ENCODE data around the gene FCN2. TPM values are rescaled to one million over a fixed set of nuclear protein-coding genes. Genes with fewer than 3 reads are reported as not detected.
"Not testable (repeated sequence)": the region's sequence is repeated elsewhere in the genome, so short reads cannot be mapped to it uniquely, and the experiment has no call there.

The FCN2 gene
- polyA plus RNA-seq, 10 donors = 0.17 to 0.22 (median 0.20) TPM; not detected in 5

GRCh38 chr9:134847138-134847537, 33.5 kb upstream of the FCN2 start:
- no peak for DNase-seq

- no peak for DNase-seq
Measured at GRCh38 chr9:134847752-134848432, 32.7 kb upstream of the FCN2 start.

- no peak for DNase-seq
Measured at GRCh38 chr9:134848504-134848903, 32.1 kb upstream of the FCN2 start.

- DNase-seq = no peak
Measured at GRCh38 chr9:134850611-134851010, 30.0 kb upstream of the FCN2 start.

- no peak for DNase-seq
Measured at GRCh38 chr9:134851020-134851419, 29.6 kb upstream of the FCN2 start.

- DNase-seq = no peak
Measured at GRCh38 chr9:134852906-134853654, 27.5 kb upstream of the FCN2 start.

DNA sequence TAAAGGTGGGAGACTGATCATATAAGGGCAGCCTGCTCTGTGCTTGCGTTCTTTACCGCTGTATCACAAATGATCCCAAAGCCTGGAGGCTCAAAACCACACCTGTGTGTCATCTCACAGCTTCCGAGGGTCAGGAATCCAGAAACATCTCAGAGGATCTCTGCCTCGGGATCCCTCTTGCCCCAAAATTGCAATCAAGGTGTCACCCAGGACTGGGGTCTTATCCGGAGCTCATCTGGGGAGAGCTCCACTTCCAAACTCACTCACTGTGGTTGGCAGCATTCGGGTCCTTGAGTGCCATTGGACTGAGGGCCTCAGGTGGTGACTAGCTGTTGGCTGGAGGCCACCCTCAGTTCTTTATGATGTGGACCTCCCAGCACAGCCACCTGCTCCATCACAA, 26.7 kb upstream of the FCN2 start:
- no peak for DNase-seq

DNA sequence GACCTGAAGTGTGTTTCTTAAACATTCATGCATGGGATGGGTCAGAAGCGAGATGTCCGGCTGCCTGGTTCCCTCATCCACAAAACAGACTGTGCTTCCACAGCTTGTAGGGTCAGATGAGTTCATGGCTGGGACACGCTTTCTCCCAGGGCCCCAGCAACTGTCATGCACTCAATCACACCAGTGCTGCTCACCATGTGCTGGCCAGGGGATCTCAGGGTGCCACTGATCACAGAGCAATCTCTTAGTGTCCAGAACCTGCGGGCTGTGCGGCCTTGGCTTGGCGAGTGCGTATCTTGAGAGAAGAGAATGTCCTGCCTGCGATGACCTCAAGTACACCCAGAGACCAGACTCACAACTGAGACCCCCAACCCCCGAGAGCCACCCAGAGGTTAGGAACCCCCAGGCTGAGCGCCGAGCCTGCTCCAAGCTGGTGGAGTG, 26.0 kb upstream of the FCN2 start:
- DNase-seq = no peak

DNA sequence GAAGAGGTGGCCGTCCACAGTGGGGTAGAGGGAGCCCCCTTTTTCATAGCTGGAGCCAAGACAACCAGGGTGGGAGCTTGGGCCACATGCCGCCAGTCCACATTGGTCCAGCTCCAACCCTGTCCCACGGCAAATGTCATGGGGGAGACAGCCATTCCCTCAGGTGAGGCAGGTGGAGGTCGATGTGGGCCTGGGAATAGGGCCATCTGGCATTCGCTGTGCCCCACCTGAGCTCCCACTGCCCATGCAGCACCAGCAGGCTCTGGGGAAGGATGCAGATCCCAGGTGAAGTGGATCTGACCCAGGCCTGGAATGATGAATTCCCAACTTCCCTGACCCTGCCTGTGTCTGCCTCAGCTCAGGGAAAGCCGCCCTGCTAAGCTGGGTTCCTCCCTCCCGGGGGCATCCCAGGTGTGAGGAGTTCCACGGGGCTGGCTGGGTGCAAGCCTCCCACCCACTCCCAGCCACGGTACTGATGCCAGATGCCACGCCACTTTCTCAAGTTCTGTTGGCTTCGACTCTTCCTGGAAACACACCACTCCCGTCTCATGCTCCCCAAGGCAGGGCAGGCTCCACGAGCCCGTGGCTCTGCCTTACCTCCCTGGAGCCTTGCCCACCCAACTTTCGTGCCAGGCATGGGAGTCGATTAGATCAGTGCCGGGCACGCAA, 25.2 kb upstream of the FCN2 start:
- no peak for DNase-seq

DNA sequence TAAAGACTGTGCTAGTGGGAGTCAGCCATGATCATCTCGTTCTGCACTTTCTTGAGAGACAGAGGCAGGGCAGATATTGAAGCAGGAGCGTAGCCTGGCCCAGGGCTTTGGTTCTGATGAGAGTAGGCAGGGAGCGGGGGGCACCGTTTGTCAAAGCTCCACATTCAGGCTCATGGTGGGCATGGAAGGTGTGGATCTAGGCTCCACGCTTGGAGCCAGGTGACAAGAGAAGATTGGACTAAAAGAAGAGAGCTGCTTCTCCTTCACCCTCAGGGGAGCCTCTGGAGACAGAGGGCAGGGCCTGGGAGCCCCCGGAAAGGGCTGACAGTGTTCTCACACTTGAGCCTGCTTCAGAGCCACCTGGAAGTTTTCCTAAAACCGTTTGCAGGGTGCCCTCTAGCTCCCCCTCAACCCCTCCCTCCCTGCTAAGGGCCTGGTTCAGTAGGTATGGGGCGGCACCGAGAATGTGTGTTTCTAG, 24.7 kb upstream of the FCN2 start:
- no peak for DNase-seq

- DNase-seq = not testable (repeated sequence)
Measured at GRCh38 chr9:134857451-134857850, 23.2 kb upstream of the FCN2 start.

DNA sequence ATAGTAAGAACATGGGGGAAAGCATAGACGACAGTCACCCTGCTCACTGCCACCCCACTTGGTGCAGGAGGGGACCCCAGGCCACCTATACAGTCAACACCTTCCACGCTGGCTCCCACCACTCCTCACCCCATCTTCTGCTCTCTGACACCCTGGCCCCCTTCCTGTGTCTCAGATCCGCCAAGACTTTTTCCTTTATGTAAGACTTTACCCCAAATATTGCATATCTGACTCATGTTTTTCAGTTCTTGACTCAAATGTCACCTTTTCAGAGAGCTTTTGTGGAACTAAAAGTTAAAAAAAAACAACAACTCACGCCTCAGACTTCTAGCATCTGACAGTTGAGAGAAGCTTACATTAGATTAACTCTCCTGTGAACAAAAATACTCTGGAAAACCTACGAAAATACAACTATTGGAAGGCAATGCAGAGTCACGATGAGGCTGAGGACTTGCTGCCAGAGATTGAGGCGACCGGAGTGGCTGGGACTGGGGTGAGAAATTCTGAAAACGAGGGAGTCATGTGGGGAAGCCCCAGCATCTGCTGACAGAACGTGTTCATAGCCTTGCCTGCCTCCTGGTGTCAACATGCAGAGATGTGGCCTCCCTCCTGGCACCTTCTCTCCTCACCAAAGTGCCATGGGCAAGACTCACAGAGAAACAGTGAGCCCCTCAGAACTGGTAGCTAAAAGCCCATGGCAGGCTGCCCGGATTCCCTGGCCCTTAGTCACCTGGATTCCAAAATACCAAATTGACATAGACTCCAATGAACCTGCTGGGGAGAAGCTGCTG, 22.4 kb upstream of the FCN2 start:
- DNase-seq = no peak

DNA sequence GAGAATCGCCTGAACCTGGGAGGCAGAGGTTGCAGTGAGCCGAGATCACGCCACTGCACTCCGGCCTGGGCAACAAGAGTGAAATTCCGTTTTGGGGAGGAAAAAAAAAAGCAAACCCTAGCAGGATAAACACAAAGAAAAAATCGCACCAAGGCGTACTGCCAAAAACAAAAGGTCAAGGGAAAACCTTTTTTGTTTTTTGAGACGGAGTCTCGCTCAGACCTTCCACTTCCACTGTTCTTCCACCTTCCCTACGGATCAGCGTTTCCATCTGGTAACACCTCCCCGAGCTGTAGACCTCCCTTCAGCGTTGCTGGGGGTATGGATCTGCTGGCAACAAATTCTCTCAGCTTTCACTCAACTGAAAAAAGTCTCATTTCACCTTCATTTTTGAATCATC, 20.1 kb upstream of the FCN2 start:
- no peak for DNase-seq

- DNase-seq = no peak
Measured at GRCh38 chr9:134861595-134862334, 18.8 kb upstream of the FCN2 start.

GRCh38 chr9:134863306-134863902, 17.2 kb upstream of the FCN2 start:
- no peak for DNase-seq

- no peak for DNase-seq
Measured at GRCh38 chr9:134863941-134864820, 16.4 kb upstream of the FCN2 start.

DNA sequence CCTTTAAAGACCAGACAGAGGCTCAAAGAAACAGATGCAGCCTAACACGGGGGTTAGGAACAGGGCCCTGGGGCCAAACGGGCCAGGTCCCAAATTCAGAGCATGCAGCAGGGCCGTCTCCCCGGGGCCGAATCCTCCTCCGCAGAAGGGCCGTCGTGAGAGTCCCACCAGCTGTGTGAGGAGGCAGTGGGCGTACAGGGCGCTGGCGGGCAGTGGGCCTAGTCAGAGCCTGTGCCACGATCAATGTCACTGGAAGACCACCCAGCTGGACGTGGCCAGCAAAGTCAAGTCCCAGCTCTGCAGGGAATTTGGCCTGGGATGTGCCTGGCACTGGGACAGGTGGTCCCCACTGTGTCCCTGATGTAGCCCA, 15.8 kb upstream of the FCN2 start:
- no peak for DNase-seq

- DNase-seq = no peak
Measured at GRCh38 chr9:134867917-134868750, 12.5 kb upstream of the FCN2 start.

Measured in muscle of back (tissue), 11 donors.